Endothelial cell of umbilical vein (primary cell): ENCODE measurements around the gene CD247. TPM values are rescaled to one million over a fixed set of nuclear protein-coding genes. Genes with fewer than 3 reads are reported as not detected.

Experiments used
- BruUV-seq: library from RNA; stranded (reverse); fragments of 400-500 nt; replicated peaks from 2 replicates; lab custom pipeline; 2021; lab: Mats Ljungman, UMichigan
- CTCF ChIA-PET: fragments of 300-600, 350-600 bp; sonication (Branson Sonifier 250); formaldehyde crosslinking; loops from one replicate; lab custom pipeline; 2021; ENCODE audit warnings: antibody characterized with exemption, inconsistent platforms; lab: Charles Lee
- POLR2A ChIA-PET: fragments of 300-600, 350-600 bp; sonication (Branson Sonifier 250); formaldehyde crosslinking; loops from one replicate; lab custom pipeline; 2021; ENCODE audit warnings: antibody characterized with exemption, inconsistent platforms; lab: Charles Lee
- DNase-seq: peaks from one replicate; pipeline ENCODE4 v3.0.0-alpha.2; 2011; ENCODE audit warnings: low read depth, low spot score
- FAIRE-seq: peaks from 2 replicates; lab custom pipeline; 2011; peaks lifted over from hg19 to GRCh38; lab: Jason Lieb, UNC
- H2AFZ ChIP-seq: 2 replicates; pipeline ENCODE4 v1.6.0; 2012; ENCODE audit warnings: low read depth, low read length, control low read depth, inconsistent platforms
- H3K27ac ChIP-seq: 2 replicates; pipeline ENCODE4 v1.5.1; 2011; ENCODE audit warnings: low read depth, mild to moderate bottlenecking, control low read depth, low read length, moderate library complexity; ENCODE audit not compliant: insufficient read depth
- H3K27me3 ChIP-seq, 2 experiments: 2 replicates each; pipeline versions ENCODE4 v1.6.0 to v1.6.1; 2011; ENCODE audit warnings: low read length in 2 of 2, mixed read lengths in 1 of 2; ENCODE audit not compliant: control insufficient read depth in 2 of 2, insufficient read depth in 2 of 2
- H3K36me3 ChIP-seq, 2 experiments: 2 replicates in 1 of 2; 3 replicates in 1 of 2; pipeline ENCODE4 v1.5.1; 2011; ENCODE audit warnings: low read length in 2 of 2, mild to moderate bottlenecking in 1 of 2, moderate library complexity in 1 of 2; ENCODE audit not compliant: control insufficient read depth in 2 of 2, insufficient read depth in 2 of 2; ENCODE audit errors: extremely low read depth in 1 of 2
- H3K4me1 ChIP-seq: 3 replicates; pipeline ENCODE4 v1.5.1; 2011; ENCODE audit warnings: mild to moderate bottlenecking, low read length; ENCODE audit not compliant: control insufficient read depth, insufficient read depth; ENCODE audit errors: extremely low read depth
- H3K4me2 ChIP-seq: 2 replicates; pipeline ENCODE4 v1.6.1; 2011; ENCODE audit warnings: low read length, control low read depth, mixed read lengths; ENCODE audit not compliant: insufficient read depth
- H3K4me3 ChIP-seq, 3 experiments: fragments of 200-600 bp in 1 of 3; sonication (generic), shearing (Covaris generic) in 1 of 3; replicated peaks in 1 of 3; 2 replicates each; pipeline ENCODE4 v1.5.1; 2011 to 2016; ENCODE audit warnings: control low read depth in 3 of 3, low read length in 3 of 3, mild to moderate bottlenecking in 2 of 3, inconsistent platforms in 1 of 3, low read depth in 1 of 3, moderate library complexity in 1 of 3; ENCODE audit not compliant: insufficient read depth in 1 of 3
- H3K79me2 ChIP-seq: 2 replicates; pipeline ENCODE4 v1.6.0; 2012; ENCODE audit warnings: low read length, inconsistent platforms; ENCODE audit not compliant: control insufficient read depth, insufficient read depth
- H3K9ac ChIP-seq: replicated peaks from 2 replicates; pipeline ENCODE3; 2011; ENCODE audit warnings: low read length, control low read depth; ENCODE audit not compliant: insufficient read depth; ENCODE audit errors: extremely low read depth
- H3K9me1 ChIP-seq: replicated peaks from 3 replicates; pipeline ENCODE4 v1.6.0; 2011; ENCODE audit warnings: mild to moderate bottlenecking, low read length; ENCODE audit not compliant: control insufficient read depth, insufficient read depth; ENCODE audit errors: extremely low read depth
- H3K9me3 ChIP-seq: replicated peaks from 2 replicates; pipeline ENCODE4 v1.5.1; 2012; ENCODE audit warnings: low read length, inconsistent platforms; ENCODE audit not compliant: control insufficient read depth, insufficient read depth
- H4K20me1 ChIP-seq: replicated peaks from 2 replicates; pipeline ENCODE3; 2011; ENCODE audit warnings: mild to moderate bottlenecking, low read length; ENCODE audit not compliant: control insufficient read depth, insufficient read depth; ENCODE audit errors: extremely low read depth
- CTCF ChIP-seq, 2 donors: IDR thresholded peaks; 1 replicate in 1 of 2; 2 replicates in 1 of 2; pipeline ENCODE4 v1.5.1; 2011; ENCODE audit warnings: low read length in 2 of 2, mild to moderate bottlenecking in 2 of 2, moderate library complexity in 2 of 2, control low read depth in 1 of 2, inconsistent platforms in 1 of 2, low read depth in 1 of 2; ENCODE audit not compliant: insufficient read depth in 1 of 2; ENCODE audit errors: extremely low read depth in 1 of 2
- EZH2 ChIP-seq: IDR thresholded peaks from 2 replicates; pipeline ENCODE4 v1.6.1; 2012; ENCODE audit warnings: borderline replicate concordance, low read depth, mild to moderate bottlenecking, moderate library complexity, low read length, inconsistent platforms; ENCODE audit not compliant: severe bottlenecking
- GATA2 ChIP-seq: IDR thresholded peaks from 2 replicates; pipeline ENCODE4 v1.7.0; 2011; ENCODE audit warnings: low read depth, mild to moderate bottlenecking, moderate library complexity, mixed read lengths, low read length; ENCODE audit not compliant: insufficient read length, insufficient read depth
- MYC ChIP-seq: IDR thresholded peaks from one replicate; pipeline ENCODE4 v1.6.1; 2011; ENCODE audit warnings: mild to moderate bottlenecking, low read depth, low read length
- POLR2A ChIP-seq: IDR thresholded peaks from 2 replicates; pipeline ENCODE4 v1.6.1; 2012; ENCODE audit warnings: low read depth, mild to moderate bottlenecking, control low read depth, low read length
- dilution Hi-C: fragments of 300-500 bp; cut with MboI; formaldehyde crosslinking; loops from one replicate; pipeline ENCODE4 v1.15.0; 2019; ENCODE audit warnings: low sequenced_read_pairs; ENCODE audit not compliant: extremely low pct_ligation_motif_present
- intact Hi-C: fragments of 100-400 bp; cut with micrococcal nuclease; formaldehyde crosslinking; loops from one replicate; pipeline ENCODE4 v1.10.0; 2022
- polyA plus RNA-seq, 4 experiments: library from polyadenylated mRNA; depleted of rRNA in 3 of 4; stranded (reverse) in 3 of 4; unstranded in 1 of 4; fragments of >200 nt; gene quantifications; 2 replicates each; pipeline versions ENCODE4 v1.2.1 to v1.2.3, GENCODE V29; 2011 to 2012; ENCODE audit warnings: missing spikeins in 1 of 4
- total RNA-seq: library from RNA; stranded (reverse); gene quantifications from 2 replicates; pipeline ENCODE4 v1.2.3, GENCODE V29; 2021

The CD247 gene
- total and polyA plus RNA-seq, 2 donors (not counting 3 experiments of a cell fraction or from before 2014, with no cell fraction given) = not detected

- Histone ChIP-seq H2AFZ (no peak overlapping the region), H3K79me2 (no peaks in the 10 kb centered on the region), H3K27ac (no peak overlapping the region), H3K36me3 (no peaks in the 10 kb centered on the region), H3K27me3 (peaks cover 0 to 4% of the 10 kb centered on the region in 2 experiments), H4K20me1 (no peaks in the 10 kb centered on the region), H3K9me1 (no peaks in the 10 kb centered on the region), H3K9ac (no peak overlapping the region), H3K4me3 (no peak overlapping the region), H3K4me1 (no peaks in the 10 kb centered on the region), H3K9me3 (no peaks in the 10 kb centered on the region), H3K4me2 (no peak overlapping the region)
- TF ChIP-seq MYC = no peak
- TF ChIP-seq CTCF (IDR thresholded peaks at IDR 0.05; ENCODE audit: extremely low read depth in 1 of 2, insufficient read depth in 1 of 2, low read depth in 1 of 2, low read length in 2 of 2) = peak; percentile 81 to 88
- TF ChIP-seq GATA2 = no peak
- no peak for TF ChIP-seq POLR2A
- TF ChIP-seq EZH2 = no peak
- ChIA-PET POLR2A (no interaction called here), CTCF (interaction anchor here (0.7 to 7.5 kb wide), 10 partner anchors 10 to 532 kb away, joined by 3 to 162 read pairs (median 3); no protein-coding TSS in a partner anchor)
- dilution Hi-C loops (no loop called here), intact Hi-C loops (loop anchor here (1.0 to 10.0 kb wide), 7 partner anchors 41 to 531 kb away; partner anchors contain the start of gene POU2F1)
- no TSS peak for BruUV-seq
- peak; percentile 91 for FAIRE-seq
- DNase-seq = peak; percentile 49
Measured at GRCh38 chr1:167442142-167442848, 76.0 kb downstream of the CD247 start.
